Stimulated activated CD4-positive, alpha-beta T cell treated with anti-CD3 and anti-CD28 coated beads, Interleukin-2, amount 100 ng/mL, for 24 hours (primary cell): Measurements from ENCODE around the gene TFCP2.
"Not testable (repeated sequence)": the region's sequence is repeated elsewhere in the genome, so short reads cannot be mapped to it uniquely, and the experiment has no call there.

Experiments
- DNase-seq, 2 donors: peaks; one replicate each; pipeline ENCODE4 v3.0.0-alpha.2; 2020

The TFCP2 gene

GRCh38 chr12:51147309-51147708 lies 25.6 kb downstream of the TFCP2 start:
- no peak for DNase-seq

- DNase-seq = no peak
These were observed 33.6 kb downstream of the TFCP2 start for GRCh38 chr12:51139292-51139844.

DNA sequence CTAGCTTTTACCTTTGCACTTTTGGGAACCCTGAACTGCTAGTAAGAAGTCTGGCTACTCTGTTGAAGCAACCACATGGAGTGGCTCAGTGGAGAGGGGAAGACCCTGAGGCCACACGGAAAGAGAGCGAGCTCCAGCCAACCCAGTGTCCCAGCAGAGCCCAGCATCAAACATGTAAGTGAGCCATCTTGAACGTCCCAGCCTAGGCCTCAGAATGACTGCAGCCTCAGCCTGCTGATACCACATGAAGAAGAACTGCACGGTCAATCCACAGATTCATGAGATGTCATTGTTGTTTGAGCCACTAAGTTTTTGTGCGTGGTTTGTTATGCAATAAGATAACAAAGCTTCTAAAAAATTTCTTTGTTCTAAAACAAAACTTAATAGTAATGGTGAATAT lies 40.2 kb downstream of the TFCP2 start:
- no peak for DNase-seq

DNA sequence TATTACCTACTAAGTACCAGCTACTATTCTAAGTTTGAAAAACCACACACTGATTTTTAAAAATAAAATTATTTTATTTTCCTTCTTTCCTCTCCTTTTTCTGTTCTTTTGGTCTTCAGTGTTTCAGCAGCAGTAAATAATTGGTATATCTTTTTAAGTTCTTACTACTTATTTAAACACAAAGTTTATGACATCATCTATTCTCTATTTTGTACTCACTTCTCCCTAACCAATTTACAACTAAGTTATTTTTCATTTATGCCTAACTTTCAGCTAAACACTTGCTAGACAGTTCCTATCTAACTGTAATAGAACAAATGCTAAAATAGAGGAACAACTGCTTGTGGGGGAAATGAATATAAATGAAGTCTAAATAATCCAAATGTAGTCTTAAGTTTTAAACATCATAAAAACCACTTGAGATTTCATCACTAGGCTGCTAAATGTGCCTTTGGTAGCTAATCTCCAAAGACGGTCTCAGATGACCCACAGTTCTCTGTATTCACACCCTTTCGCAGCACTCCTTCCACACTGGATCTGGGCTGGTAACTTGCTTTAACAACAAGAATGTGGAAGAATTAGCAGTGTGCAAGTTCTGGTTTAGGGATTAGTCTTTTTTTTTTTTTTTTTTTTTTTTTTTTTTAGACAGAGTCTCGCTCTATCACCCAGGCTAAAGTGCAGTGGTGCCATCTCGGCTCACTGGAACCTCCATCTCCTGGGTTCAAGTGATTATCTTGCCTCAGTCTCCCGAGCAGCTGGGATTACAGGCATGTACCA lies 41.0 kb downstream of the TFCP2 start:
- DNase-seq = no peak

DNA sequence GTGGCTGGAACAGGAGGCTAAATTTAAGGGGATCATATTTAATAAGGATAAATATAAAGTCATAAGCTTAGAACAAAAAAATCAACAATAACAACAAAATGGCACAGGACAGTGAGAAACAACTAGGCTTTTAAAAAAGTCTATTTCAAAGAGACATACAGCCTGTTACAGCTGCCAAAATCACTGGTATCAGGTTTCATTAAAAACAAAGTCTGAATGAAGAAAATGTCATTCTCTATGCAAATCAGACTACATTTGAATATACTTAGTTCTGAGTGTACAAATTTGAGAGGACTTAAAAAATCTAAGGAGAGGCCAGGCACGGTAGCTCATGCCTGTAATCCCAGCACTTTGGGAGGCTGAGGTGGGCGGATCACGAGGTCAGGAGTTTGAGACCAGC lies 44.0 kb downstream of the TFCP2 start:
- no peak for DNase-seq

DNA sequence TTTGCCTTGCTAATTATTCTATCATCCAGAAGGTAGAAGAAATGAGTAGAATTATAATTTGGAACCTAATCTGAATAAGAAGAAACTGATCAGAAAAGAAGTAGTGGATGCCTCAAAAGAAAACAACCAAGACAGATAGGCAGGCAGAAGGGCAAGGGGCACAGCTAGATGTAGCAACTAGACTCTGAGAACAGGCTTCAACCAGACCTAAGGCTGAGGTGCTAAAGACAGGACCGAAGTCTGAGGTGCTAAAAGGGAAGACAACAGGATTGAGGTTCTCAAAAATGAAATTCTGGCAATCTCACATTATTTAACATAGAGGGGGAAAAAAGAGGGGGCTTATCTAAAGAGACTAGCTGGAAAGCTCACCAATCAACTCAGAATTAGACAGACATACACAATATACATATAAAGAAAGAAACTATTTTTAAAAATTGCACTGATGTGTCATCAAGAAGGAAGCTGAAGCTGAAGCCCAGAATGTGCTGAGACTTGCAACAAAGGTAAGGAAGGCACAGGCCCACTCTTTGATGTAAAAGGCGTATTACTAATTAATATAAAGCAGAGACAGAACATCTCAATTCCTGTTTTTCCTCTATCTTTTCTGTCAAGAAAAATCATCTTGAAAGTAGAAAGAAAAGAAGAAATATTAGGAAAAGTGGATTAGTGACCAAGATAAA lies 45.7 kb downstream of the TFCP2 start:
- no peak for DNase-seq

- DNase-seq = no peak
These were observed 46.6 kb downstream of the TFCP2 start for GRCh38 chr12:51126297-51126696.

GRCh38 chr12:51124504-51124903 lies 48.4 kb downstream of the TFCP2 start:
- no peak for DNase-seq

- DNase-seq = no peak
These were observed 50.1 kb downstream of the TFCP2 start for GRCh38 chr12:51122844-51123243.

DNA sequence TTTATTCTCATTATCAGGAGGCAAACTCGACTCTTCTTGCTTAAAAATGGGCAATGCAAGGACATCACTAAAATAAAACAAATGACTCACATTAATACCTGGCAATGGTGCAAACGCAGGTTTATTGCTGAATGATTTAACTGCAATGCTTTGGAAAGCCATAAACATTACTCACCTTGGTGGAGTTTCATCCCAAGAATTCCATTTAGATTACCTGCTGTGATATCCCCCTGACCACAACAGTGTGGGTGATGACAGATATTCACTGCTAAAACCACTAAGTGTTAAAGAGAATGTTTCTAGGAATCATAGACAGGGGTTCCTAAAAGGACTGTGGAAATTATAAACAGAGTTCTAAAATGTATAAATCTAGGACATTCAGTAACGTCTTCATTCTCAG lies 54.2 kb downstream of the TFCP2 start:
- no peak for DNase-seq

- DNase-seq = no peak
These were observed 57.4 kb downstream of the TFCP2 start for GRCh38 chr12:51115533-51115932.

DNA sequence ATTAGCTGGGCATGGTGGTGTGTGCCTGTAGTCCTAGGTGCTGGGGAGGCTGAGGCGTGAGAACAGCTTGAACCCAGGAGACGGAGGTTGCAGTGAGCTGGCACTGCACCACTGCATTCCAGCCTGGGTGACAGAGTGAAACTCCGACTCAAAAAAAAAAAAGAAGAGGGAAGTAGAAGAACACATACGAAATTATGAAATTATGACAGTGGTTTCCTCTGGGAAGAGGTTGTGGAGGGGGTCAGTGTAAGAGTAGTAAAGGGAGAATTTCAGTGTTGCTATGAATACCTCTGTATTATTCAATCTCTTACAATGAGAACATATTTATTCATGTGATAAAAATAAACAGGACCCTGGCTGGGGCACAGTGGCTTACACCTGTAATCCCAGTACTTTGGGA lies 64.8 kb downstream of the TFCP2 start:
- no peak for DNase-seq

DNA sequence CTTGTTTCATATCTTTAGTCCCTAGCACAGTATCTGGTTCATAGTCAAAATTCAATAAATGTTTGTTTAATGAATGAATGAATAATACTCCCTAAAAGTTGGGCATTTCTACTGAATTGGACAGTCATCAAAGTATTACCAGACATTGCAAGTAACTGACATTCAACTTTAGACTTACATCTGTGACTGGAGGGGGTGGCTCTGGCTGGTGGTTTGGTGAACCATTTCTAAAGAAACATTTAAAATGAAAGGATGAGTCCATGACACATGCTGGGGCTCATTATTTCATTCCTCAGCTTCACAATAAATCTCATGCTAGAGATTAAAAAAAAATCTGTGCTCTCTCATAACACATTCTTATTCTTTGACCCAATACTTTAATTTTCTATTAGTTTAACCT lies 69.0 kb downstream of the TFCP2 start:
- no peak for DNase-seq

DNA sequence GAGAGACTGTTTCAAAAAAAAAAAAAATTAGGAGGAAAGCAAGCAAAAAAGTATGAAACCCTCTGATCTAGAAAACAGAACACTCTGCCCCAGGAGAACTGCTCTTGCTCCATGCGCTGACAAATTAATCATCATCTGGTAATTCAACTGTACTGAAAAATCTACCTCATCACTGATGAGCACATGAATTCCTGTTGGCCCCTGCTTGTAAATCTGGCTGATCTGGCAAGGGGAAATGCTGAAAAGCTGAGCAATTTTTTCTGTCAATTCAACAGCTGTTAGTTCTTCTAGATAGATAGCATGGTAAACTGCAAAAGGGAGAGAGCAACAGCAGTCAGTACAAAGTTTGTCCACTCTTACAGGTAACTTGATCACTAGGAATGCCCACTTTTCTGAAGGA lies 74.3 kb downstream of the TFCP2 start:
- no peak for DNase-seq

GRCh38 chr12:51090705-51091229 lies 82.2 kb downstream of the TFCP2 start:
- DNase-seq = no peak

DNA sequence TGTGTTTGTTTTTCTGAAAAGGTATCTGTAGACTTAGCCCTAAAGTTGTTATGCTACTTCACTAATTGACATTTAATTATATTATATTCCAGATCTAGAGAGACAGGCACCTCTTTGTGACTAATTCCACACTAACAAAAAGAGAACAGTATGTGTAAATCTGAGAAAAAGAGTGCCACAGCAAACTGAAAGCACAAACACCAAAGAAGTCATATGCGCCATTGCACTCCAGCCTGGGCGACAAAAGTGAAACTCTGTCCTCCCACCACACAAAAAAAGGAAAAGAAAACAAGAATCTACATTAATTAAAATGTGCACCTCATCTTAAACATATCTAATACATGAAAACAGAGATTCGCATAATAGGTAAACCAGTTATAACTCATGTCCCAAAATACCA lies 85.1 kb downstream of the TFCP2 start:
- peak; percentile 24 to 32 for DNase-seq

DNA sequence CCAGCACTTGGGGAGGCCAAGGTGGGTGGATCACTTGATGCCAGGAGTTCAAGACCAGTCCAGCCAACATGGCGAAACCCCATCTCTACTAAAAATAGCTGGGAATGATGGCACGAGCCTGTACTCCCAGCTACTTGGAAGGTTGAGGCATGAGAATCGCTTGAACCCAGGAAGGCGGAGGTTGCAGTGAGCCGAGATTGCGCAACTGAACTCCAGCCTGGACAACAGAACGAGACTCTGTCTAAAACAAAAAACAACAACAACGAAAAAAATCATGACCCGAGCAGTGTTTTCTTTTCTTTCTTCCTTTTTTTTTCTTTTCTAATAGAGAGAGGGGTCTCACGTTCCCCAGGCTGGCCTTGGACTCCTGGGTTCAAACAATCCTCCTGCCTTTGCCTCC lies 86.0 kb downstream of the TFCP2 start:
- no peak for DNase-seq

DNA sequence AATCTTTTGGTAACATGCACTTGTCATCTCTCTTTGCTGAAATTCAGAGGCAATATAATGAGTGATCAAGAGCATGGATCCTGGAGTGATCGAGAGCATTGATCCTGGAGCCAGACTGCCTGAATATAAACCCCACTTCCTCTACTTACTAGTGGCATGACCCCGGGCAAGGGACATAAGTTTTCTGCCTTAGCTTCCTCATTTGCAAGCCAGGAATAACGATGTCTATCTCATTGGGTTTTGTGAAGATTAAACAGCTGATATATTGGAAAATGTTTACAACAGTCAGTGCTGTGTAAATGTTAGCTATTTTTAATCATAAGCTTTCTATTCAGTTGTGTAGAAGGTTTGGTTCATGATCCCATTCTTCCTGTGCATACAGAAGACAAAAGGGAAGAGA lies 87.2 kb downstream of the TFCP2 start:
- no peak for DNase-seq

DNA sequence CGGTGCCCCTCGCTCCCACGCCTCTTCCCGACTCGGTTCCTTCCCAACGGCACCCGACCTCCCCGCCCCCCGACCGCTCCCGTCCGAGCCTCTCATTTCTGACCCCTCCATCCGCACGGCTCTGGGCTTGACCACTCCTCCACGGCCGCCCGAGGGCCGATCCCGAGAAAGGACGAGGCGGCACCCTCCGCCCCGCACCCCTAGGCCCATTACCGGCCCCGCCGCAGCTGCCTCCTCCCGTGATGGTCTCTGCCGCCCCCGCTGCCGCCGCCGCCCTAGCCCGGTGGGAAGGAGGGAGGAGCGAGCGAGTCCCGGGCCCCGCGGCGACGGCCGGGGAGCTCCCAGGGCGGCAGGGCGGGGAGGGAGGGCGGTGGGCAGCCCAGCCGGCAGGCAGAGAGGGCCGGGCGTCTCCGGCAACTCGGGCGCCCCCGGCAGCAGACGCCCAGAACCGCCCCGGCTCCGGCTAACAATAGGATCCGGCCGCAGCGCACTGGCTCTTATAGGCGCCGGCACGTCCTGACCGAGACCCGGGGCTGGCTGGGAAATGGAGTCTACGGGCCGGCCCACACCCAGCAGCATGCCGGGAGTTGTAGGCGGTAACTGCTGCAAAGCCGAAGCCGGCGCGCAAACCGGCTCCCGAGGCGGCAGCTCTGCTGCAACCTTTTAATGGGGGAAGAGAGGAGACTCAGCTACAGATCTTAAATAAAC lies 89.7 kb downstream of the TFCP2 start, which contains the start of gene CSRNP2:
Gene CSRNP2 (minus strand): TSS at position 471 of the 708 bp plus-strand sequence. CDS start 7,035 bp downstream, outside the sequence.
- peak; percentile 93 to 95 for DNase-seq

GRCh38 chr12:51082561-51083125 lies 90.3 kb downstream of the TFCP2 start:
- DNase-seq = peak; percentile 14 to 33

- DNase-seq = no peak
These were observed 91.5 kb downstream of the TFCP2 start for GRCh38 chr12:51081421-51081820.

DNA sequence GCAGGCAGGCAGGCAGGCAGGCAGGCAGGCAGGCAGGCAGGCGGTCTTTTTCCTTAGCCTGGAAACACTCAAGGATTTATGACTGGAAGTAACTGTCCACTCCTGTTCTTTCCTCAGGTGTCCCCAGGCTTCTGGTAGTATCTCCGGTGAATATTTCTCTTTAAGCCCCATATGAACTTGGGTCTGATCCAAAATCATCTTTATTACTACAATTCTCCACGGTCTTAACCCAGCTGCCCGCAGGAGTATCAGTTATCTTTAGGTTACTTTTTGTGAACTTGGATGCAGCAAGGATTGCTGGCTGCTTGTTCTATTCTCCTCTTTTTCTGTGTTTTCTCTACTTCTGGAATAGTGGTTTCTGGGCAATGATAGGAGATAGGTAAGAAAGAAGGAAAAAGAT lies 92.8 kb downstream of the TFCP2 start:
- DNase-seq = no peak

DNA sequence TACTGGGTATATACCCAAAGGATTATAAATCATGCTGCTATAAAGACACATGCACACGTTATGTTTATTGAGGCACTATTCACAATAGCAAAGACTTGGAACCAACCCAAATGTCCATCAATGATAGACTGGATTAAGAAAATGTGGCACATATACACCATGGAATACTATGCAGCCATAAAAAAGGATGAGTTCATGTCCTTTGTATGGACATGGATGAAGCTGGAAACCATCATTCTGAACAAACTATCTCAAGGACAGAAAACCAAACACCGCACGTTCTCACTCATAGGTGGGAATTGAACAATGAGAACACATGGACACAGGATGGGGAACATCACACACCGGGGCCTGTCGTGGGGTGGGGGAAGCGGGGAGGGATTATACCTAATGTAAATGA lies 94.1 kb downstream of the TFCP2 start:
- not testable (repeated sequence) for DNase-seq
